Fibroblast of the aortic adventitia (primary cell): ENCODE data around the gene KIF2C. TPM values are rescaled to one million over a fixed set of nuclear protein-coding genes. Genes with fewer than 3 reads are reported as not detected.
"Not testable (repeated sequence)": the region's sequence is repeated elsewhere in the genome, so short reads cannot be mapped to it uniquely, and the experiment has no call there.

ENCODE experiments used
- DNase-seq: peaks from one replicate; pipeline ENCODE4 v3.0.0-alpha.2; 2010; ENCODE audit warnings: low read depth
- H3K4me3 ChIP-seq: 2 replicates; pipeline ENCODE4 v1.5.1; 2011; ENCODE audit warnings: low read depth, mild to moderate bottlenecking, control low read depth, low read length, moderate library complexity
- CTCF ChIP-seq: IDR thresholded peaks from 2 replicates; pipeline ENCODE4 v1.5.1; 2011; ENCODE audit warnings: mild to moderate bottlenecking, low read length, control low read depth, inconsistent platforms; ENCODE audit not compliant: insufficient read depth
- total RNA-seq: library from RNA; depleted of rRNA; stranded (reverse); fragments of >200 nt; gene quantifications from 2 replicates; pipeline ENCODE4 v1.2.3, GENCODE V29; 2012; ENCODE audit warnings: low replicate concordance

Gene KIF2C
- total RNA-seq, 1 donor: 23.0 TPM

DNA sequence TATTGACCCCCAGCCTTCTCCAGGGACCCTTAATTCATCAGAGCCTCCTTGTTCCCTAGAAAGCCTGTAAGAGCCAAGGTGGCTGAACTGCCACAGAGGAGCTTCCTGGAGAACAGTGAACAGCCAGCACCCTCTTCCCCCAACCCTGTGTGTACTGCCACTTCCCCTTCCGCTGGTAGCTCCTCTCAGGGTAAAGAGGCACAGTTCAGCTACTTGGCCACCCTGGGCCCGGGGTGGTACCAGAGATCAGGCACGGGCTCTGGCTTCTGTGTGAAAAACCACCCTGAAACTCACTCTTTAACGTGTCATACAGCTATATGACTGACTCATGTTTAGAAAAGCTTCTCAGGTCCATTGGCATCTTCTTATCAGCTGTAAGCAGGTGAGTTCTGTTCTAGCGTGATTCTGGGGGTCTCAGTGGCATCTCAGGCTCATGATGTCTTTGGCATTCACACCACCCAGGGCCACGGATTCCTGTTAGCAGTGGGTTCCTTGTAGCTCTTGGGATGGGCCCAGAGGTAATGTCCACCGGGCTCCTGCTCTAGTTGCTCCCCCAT is 42.8 kb upstream of the KIF2C start:
- H3K4me3 ChIP-seq: no peak overlapping the region
- no peak for TF ChIP-seq CTCF
- no peak for DNase-seq

- DNase-seq: no peak
- H3K4me3 ChIP-seq: no peak overlapping the region
- no peak for TF ChIP-seq CTCF
Observed at GRCh38 chr1:44698138-44698537, 41.5 kb upstream of the KIF2C start.

- not testable (repeated sequence) for DNase-seq, H3K4me3 ChIP-seq
Observed at GRCh38 chr1:44699375-44699774, 40.3 kb upstream of the KIF2C start.

- no peak for TF ChIP-seq CTCF
- DNase-seq: no peak
- no peak overlapping the region for H3K4me3 ChIP-seq
Observed at GRCh38 chr1:44700573-44700972, 39.1 kb upstream of the KIF2C start.

DNA sequence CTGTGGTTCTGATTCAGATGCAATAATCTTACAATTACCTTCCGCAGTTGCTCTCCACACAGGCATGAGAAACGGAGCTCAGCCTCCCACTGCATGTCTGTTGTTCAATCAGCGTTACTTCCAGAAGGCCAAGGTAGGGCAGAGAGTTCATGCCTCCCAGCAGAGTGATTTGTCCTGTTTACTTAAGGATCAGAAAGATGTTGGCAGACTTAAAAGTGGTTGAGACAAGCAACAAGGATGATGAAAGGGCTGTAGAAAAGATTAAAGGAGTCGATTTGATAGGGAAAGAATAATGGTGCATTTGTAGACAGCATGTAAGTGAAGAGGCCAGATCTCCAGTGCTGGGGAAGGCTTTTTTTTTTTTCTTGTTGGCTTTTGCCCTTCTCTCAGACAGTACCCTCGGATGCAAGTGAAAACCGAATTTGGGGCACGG is 38.5 kb upstream of the KIF2C start:
- no peak for DNase-seq
- H3K4me3 ChIP-seq: no peak overlapping the region
- no peak for TF ChIP-seq CTCF

DNA sequence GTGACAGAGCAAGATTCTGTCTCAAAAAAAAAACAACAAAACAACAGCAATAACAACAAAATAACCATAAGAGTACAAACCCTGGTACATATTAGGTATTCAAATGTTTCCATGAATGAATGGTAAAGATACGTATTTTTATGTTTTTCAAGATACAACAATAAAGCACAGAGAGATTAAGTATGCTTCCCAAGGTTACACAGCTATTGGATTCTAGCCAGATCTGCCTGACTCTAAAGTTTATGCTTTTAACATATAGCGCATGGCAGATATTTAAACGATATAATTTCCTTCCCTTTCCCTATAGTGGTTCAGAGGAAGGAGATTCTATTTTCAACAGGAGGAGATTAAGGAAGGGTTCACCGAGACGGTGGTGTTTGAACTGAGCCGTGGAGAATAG is 34.2 kb upstream of the KIF2C start:
- no peak for TF ChIP-seq CTCF
- DNase-seq: no peak
- H3K4me3 ChIP-seq: no peak overlapping the region

GRCh38 chr1:44705938-44706337 is 33.7 kb upstream of the KIF2C start:
- TF ChIP-seq CTCF: no peak
- no peak for DNase-seq

More at GRCh38 chr1:44705938-44706337, 33.7 kb upstream of the KIF2C start:
- no peak overlapping the region for H3K4me3 ChIP-seq
